GM21737 (cell line): ENCODE measurements around the gene RPS3.
"Not testable (repeated sequence)": the region's sequence is repeated elsewhere in the genome, so short reads cannot be mapped to it uniquely, and the experiment has no call there.

ENCODE experiments used
- ATAC-seq: cut with Tn5 transposase; IDR thresholded peaks from one replicate; pipeline ENCODE4 v1.9.1; 2021; ENCODE audit warnings: mild to moderate bottlenecking, moderate library complexity; ENCODE audit not compliant: unreplicated experiment

RPS3 gene

GRCh38 chr11:75378776-75379175, 20.5 kb upstream of the RPS3 start:
- not testable (repeated sequence) for ATAC-seq

DNA sequence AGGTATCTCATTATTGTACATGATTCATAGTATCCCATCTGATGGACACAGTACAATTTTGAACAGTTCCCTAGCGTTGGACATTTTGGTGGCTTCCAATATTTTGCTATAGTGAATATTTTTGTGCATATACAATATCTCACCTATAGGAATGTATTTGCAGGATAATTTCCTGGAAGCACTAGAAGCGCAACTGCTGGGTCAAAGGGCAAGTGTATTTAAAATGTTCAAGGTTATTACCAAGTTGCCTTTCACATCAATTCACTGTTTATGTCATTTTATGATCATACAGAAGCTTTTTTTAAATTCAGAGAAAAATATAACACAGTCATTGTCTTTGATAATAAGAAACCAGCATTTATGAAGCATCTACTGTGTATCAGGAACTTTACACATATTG, 19.1 kb upstream of the RPS3 start:
- ATAC-seq = no peak

DNA sequence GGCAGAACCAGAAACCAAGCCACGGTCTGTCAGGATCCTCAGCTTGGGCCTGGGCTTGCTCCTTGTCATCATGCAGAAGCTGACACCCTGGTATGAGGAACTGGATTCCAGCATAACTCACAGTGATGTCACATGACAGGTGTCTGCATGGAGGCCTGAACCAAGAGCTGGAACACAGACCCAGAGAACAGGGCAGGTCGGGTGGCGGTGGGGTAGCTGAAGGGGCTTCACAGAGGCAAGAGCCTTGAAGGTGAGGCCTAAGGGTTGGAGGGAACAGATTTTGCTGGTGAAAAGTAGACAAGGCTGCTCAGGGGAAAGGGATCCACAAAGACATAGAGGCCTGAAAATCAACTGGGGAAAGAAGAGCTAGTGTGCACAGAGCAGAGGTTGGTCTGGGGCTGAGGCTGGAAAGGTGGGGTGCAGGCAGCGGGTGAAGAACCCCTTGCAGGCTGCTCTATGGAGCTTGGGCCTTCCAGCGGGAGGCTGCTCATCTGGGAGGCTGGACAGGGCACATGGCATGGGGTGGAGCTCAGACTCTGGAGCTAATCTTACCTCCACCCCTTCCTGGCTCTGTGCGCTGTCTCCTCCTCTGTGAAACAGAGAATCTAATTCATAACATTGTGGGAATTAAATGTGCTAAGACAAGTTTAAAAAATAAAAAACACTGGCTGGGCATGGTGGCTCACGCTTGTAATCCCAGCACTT, 18.4 kb upstream of the RPS3 start:
- ATAC-seq = no peak

- no peak for ATAC-seq
Observed at GRCh38 chr11:75383246-75383645, 16.1 kb upstream of the RPS3 start.

DNA sequence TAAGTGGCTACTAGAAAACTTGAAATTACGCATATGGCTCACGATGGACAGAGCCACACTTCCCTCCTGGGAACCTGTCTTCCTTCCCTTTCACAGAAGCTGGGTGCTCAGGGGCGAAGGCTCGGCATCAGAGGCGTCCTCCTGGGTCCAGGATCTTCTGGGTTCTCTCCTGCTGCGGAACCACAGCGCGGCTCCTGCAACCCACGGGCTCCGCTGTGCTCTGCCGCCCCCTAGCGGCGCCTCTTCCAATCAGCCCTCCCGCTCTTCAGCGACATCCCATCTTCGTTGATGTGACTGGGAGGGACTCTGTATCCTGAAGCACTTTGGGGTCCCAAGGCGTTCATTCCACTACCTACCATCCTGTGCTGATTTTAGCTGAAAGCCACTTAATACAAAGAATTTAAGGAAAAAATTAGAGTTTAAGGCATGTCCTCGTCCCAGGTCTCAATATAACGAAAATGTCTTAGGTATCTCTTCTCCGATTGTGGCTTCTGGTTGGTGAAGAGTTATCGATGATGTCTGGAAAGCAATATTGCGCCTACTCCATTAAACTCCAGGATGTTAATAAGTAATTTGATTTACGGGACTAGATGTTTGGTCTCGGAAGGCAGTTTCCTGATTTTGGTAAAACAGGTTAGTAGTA, 14.8 kb upstream of the RPS3 start:
- ATAC-seq = no peak

- no peak for ATAC-seq
Observed at GRCh38 chr11:75386942-75387630, 12.2 kb upstream of the RPS3 start.

GRCh38 chr11:75387736-75388294, 11.5 kb upstream of the RPS3 start:
- no peak for ATAC-seq

DNA sequence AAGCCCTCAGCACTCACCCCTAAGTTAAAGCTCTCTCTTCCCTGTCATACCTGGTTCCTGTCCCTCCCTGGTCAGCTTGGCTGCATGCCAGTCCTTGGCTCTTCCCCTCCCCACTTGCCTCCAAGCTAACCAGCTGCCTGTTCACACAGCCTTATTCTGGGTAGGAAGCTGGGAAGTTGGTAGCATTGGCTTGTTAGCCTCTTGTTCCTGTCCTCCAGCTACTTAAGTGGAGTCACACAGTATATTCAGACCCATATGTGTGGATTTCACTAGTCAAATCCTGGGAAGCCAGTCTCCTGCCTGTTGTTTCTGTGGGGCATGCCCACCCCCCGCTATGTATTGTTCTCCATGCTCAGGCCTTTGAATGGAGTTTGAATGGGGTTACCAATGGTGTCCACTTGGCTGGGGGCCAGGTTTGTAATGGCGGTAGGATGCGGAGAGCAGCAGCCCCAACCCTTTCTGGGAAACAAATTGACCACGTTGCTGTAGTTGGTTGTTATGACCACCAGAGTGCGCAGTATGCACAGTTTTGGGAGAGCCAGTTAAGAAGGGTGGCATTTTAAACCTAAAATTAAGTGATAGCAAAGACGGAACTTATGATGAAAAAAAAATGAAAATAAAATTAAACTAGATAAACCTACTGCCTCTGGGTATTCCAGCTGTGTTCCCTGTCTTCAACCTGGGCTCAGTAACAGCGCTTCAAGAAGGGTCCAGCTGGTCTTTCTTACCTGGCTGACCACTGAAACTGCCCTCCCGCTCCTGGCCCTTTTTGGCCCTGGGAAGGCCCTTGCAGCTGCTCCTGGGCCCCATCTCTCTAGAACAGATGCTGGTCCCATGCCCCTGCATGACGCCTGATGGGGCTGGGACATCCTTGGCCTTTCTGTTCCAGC, 10.7 kb upstream of the RPS3 start:
- no peak for ATAC-seq

DNA sequence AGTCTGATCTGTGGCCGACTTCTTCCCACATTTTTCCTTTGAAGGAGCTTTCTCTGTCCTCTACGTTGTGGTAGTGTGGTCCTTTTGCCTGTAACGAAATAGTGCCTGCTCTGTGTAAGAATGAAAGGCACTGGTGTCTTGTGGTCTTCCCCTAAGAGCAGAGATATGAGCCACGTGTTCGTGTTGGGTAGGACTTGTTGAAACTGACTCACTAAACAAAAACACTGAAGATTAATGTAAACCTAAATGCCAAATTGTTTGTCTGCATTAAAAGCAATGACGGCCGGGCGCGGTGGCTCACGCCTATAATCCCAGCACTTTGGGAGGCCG, 10.1 kb upstream of the RPS3 start:
- ATAC-seq = no peak

- no peak for ATAC-seq
Observed at GRCh38 chr11:75389925-75390324, 9.4 kb upstream of the RPS3 start.

DNA sequence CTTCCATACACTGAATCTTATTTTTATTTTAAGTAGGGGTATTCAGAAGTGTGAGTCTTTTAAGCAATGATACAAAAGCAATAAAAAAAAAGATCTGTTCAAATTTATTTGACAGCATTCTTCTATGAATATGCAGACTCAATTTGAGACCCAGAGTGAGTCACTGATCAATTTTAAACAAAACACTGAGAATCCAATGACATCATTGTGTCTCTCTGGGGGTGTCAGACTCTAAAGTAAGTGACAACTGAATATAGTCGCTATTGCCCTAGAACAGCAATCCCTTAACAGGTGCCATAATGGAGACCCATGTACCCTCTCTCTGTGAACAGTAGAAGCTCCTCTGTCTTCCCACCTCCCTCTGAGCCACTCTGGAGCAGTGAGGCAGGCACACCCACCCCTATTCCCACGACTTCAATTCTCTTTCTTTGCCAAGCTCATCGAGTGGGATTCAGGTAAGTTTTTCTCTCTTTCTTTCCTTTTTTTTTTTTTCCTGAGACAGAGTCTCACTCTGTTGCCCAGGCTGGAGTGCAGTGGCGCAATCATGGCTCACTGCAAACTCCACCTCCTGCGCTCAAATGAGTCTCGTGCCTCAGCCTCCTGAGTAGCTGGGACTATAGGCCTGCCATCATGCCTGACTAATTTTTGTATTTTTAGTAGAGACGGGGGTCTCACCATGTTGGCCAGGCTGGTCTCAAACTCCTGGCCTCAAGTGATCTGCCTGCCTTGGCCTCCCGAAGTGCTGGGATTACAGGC, 5.1 kb upstream of the RPS3 start:
- ATAC-seq = no peak

DNA sequence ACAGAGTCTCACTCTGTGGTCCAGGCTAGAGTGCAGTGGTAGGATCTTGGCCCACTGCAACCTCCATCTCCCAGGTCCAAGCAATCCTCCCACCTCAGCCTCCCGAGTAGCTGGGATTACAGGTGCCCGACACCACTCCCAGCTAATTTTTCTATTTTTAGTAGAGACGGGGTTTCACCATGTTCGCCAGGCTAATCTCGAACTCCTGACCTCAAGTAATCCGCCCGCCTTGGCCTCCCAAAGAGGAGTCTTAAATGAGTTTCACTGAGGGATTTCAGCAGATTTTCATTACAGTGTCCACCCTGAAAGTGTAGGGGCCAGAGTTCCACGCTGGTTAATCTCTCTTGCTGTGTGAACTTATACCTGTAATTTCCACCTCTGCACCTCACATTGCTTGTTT, 412 bp upstream of the RPS3 start:
- no peak for ATAC-seq

- ATAC-seq = no peak
Observed at GRCh38 chr11:75400146-75400865, 988 bp downstream of the RPS3 start.

DNA sequence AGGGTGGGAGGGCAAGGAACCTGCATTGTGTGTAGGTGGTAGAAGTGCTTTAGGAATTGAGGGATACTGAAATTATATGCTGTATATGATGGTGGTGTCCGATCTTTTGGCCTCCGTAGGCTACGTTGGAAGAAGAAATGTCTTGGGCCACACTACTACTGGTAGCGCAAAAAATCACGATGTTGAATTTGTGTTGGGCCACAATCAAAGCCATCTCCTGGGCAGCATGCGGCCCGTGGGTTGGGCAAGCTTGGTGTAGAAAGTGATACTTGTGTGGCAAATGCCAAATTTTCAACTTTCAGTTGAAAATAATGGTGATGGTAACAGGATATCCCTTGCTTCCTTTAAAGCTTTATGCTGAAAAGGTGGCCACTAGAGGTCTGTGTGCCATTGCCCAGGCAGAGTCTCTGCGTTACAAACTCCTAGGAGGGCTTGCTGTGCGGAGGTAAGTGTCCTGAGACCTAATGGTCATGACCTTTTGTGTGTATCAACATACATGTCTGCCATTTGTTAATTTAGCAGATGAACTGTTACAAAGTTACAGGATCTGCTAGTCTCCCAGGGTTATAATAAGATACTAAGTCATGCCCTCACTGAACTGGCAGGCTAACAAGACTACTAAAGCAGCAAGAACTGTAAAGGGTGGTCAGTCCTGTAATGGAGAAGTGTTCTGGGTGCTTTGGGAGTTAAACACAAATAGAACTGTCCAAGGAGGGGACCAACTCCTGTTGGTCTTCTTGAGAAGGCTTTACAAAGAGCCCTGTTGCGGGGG, 2.9 kb downstream of the RPS3 start:
- ATAC-seq = no peak

- ATAC-seq = no peak
Observed at GRCh38 chr11:75403037-75403436, 3.7 kb downstream of the RPS3 start.

DNA sequence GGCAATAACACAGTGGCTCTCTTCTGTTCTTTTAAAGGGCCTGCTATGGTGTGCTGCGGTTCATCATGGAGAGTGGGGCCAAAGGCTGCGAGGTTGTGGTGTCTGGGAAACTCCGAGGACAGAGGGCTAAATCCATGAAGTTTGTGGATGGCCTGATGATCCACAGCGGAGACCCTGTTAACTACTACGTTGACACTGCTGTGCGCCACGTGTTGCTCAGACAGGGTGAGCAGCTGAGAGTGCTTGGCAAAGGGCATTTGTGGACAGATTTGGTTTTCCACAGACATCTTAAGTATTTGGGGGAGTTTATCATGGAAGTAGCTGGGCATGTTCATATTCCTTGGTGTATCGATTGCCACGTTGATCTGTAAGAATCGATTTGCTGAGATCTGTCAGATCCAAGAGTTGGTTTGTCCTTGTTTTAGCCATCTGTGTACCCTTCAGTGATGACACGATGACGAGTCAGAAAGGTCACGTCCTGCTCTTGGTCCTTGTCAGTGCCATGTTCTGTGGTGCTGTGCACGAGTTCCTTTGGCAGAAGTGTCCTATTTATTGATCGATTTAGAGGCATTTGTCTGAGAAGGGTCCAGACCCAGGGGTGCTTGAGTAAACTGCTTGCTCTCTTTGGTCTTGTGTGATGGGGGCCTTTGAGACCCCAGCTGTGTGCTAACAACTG, 4.8 kb downstream of the RPS3 start:
- no peak for ATAC-seq

DNA sequence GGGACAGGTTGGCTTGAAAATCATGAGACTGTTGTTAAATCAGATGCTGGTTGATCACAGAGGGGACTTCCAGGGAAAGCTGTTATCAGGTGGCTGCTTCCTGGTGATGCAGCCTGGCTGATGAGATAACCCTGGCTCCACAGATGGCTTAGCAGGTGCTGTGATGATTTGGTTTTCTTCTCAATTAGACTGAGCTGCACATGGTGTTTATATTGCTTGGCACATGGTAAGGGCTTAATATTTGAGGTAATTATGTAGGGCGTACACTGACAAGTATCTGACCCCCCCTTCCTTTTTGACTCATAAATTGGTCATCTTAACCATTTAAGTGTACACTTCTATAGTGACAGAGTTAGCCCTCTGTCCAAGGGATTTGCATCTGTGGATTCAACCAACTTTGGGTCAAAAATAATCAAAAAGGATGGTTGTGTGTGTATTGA, 7.0 kb downstream of the RPS3 start:
- no peak for ATAC-seq

GRCh38 chr11:75408957-75409219, 9.6 kb downstream of the RPS3 start:
- no peak for ATAC-seq

- ATAC-seq = not testable (repeated sequence)
Observed at GRCh38 chr11:75409971-75410370, 10.7 kb downstream of the RPS3 start.
